ENCODE results near the gene ATP11A.

ATP11A gene

GRCh38 chr13:112651750-112652511 is 37.9 kb upstream of the ATP11A start:
- Histone ChIP-seq H3K9me3 (ENCODE audit: control insufficient read depth, low read length) (no peaks in the 10 kb centered on the region), H3K4me3 (ENCODE audit: insufficient read depth, low read depth, low read length, poor library complexity, severe bottlenecking) (no peak overlapping the region), H3K27me3 (replicated peaks; ENCODE audit: control insufficient read depth, insufficient read depth, low read length, poor library complexity, severe bottlenecking) (no peaks in the 10 kb centered on the region), H3K36me3 (ENCODE audit: control insufficient read depth, insufficient read depth, low read length) (no peaks in the 10 kb centered on the region), H3K27ac (ENCODE audit: insufficient read depth, low read length, poor library complexity, severe bottlenecking) (no peak overlapping the region), H3K4me1 (ENCODE audit: control insufficient read depth, insufficient read depth, low read length, poor library complexity, severe bottlenecking) (no peaks in the 10 kb centered on the region)
- no peak for DNase-seq

GRCh38 chr13:112652512-112653070 is 37.2 kb upstream of the ATP11A start:
- Histone ChIP-seq H3K36me3 (ENCODE audit: control insufficient read depth, insufficient read depth, low read length) (no peaks in the 10 kb centered on the region), H3K4me1 (ENCODE audit: control insufficient read depth, insufficient read depth, low read length, poor library complexity, severe bottlenecking) (no peaks in the 10 kb centered on the region), H3K27me3 (replicated peaks; ENCODE audit: control insufficient read depth, insufficient read depth, low read length, poor library complexity, severe bottlenecking) (no peaks in the 10 kb centered on the region), H3K4me3 (ENCODE audit: insufficient read depth, low read depth, low read length, poor library complexity, severe bottlenecking) (no peak overlapping the region), H3K27ac (ENCODE audit: insufficient read depth, low read length, poor library complexity, severe bottlenecking) (no peak overlapping the region), H3K9me3 (ENCODE audit: control insufficient read depth, low read length) (no peaks in the 10 kb centered on the region)
- no peak for DNase-seq

GRCh38 chr13:112653071-112653470 is 36.8 kb upstream of the ATP11A start:
- Histone ChIP-seq H3K4me3 (ENCODE audit: insufficient read depth, low read depth, low read length, poor library complexity, severe bottlenecking) (no peak overlapping the region), H3K27ac (ENCODE audit: insufficient read depth, low read length, poor library complexity, severe bottlenecking) (no peak overlapping the region), H3K9me3 (ENCODE audit: control insufficient read depth, low read length) (no peaks in the 10 kb centered on the region), H3K36me3 (ENCODE audit: control insufficient read depth, insufficient read depth, low read length) (no peaks in the 10 kb centered on the region), H3K4me1 (ENCODE audit: control insufficient read depth, insufficient read depth, low read length, poor library complexity, severe bottlenecking) (no peaks in the 10 kb centered on the region), H3K27me3 (replicated peaks; ENCODE audit: control insufficient read depth, insufficient read depth, low read length, poor library complexity, severe bottlenecking) (no peaks in the 10 kb centered on the region)
- no peak for DNase-seq

GRCh38 chr13:112655913-112656312 is 33.9 kb upstream of the ATP11A start:
- no peaks in the 10 kb centered on the region for H3K36me3 ChIP-seq (ENCODE audit: control insufficient read depth, insufficient read depth, low read length)
- H3K27me3 ChIP-seq (replicated peaks; ENCODE audit: control insufficient read depth, insufficient read depth, low read length, poor library complexity, severe bottlenecking), result no peaks in the 10 kb centered on the region
- no peak overlapping the region for H3K27ac ChIP-seq (ENCODE audit: insufficient read depth, low read length, poor library complexity, severe bottlenecking)
- no peaks in the 10 kb centered on the region for H3K9me3 ChIP-seq (ENCODE audit: control insufficient read depth, low read length)
- H3K4me3 ChIP-seq (ENCODE audit: insufficient read depth, low read depth, low read length, poor library complexity, severe bottlenecking), result no peak overlapping the region
- no peaks in the 10 kb centered on the region for H3K4me1 ChIP-seq (ENCODE audit: control insufficient read depth, insufficient read depth, low read length, poor library complexity, severe bottlenecking)
- no peak for DNase-seq

- H3K36me3 ChIP-seq (ENCODE audit: control insufficient read depth, insufficient read depth, low read length), result no peaks in the 10 kb centered on the region
- no peak for DNase-seq
- no peak overlapping the region for H3K27ac ChIP-seq (ENCODE audit: insufficient read depth, low read length, poor library complexity, severe bottlenecking)
- H3K4me1 ChIP-seq (ENCODE audit: control insufficient read depth, insufficient read depth, low read length, poor library complexity, severe bottlenecking), result no peaks in the 10 kb centered on the region
- H3K9me3 ChIP-seq (ENCODE audit: control insufficient read depth, low read length), result no peaks in the 10 kb centered on the region
- no peak overlapping the region for H3K4me3 ChIP-seq (ENCODE audit: insufficient read depth, low read depth, low read length, poor library complexity, severe bottlenecking)
- H3K27me3 ChIP-seq (replicated peaks; ENCODE audit: control insufficient read depth, insufficient read depth, low read length, poor library complexity, severe bottlenecking), result no peaks in the 10 kb centered on the region
These were observed 31.9 kb upstream of the ATP11A start for GRCh38 chr13:112657850-112658445.

GRCh38 chr13:112658808-112659207 is 31.0 kb upstream of the ATP11A start:
- DNase-seq, result no peak
- H3K9me3 ChIP-seq (ENCODE audit: control insufficient read depth, low read length), result no peaks in the 10 kb centered on the region
- H3K4me3 ChIP-seq (ENCODE audit: insufficient read depth, low read depth, low read length, poor library complexity, severe bottlenecking), result no peak overlapping the region
- no peaks in the 10 kb centered on the region for H3K36me3 ChIP-seq (ENCODE audit: control insufficient read depth, insufficient read depth, low read length)
- no peaks in the 10 kb centered on the region for H3K4me1 ChIP-seq (ENCODE audit: control insufficient read depth, insufficient read depth, low read length, poor library complexity, severe bottlenecking)
- H3K27ac ChIP-seq (ENCODE audit: insufficient read depth, low read length, poor library complexity, severe bottlenecking), result no peak overlapping the region
- no peaks in the 10 kb centered on the region for H3K27me3 ChIP-seq (replicated peaks; ENCODE audit: control insufficient read depth, insufficient read depth, low read length, poor library complexity, severe bottlenecking)

- Histone ChIP-seq H3K4me3 (ENCODE audit: insufficient read depth, low read depth, low read length, poor library complexity, severe bottlenecking) (no peak overlapping the region), H3K27me3 (replicated peaks; ENCODE audit: control insufficient read depth, insufficient read depth, low read length, poor library complexity, severe bottlenecking) (no peaks in the 10 kb centered on the region), H3K9me3 (ENCODE audit: control insufficient read depth, low read length) (no peaks in the 10 kb centered on the region), H3K27ac (ENCODE audit: insufficient read depth, low read length, poor library complexity, severe bottlenecking) (no peak overlapping the region), H3K4me1 (ENCODE audit: control insufficient read depth, insufficient read depth, low read length, poor library complexity, severe bottlenecking) (no peaks in the 10 kb centered on the region), H3K36me3 (ENCODE audit: control insufficient read depth, insufficient read depth, low read length) (no peaks in the 10 kb centered on the region)
- DNase-seq, result no peak
These were observed 28.5 kb upstream of the ATP11A start for GRCh38 chr13:112661291-112661690.

GRCh38 chr13:112664501-112665203 is 25.2 kb upstream of the ATP11A start:
- Histone ChIP-seq H3K27ac (ENCODE audit: insufficient read depth, low read length, poor library complexity, severe bottlenecking) (no peak overlapping the region), H3K4me1 (ENCODE audit: control insufficient read depth, insufficient read depth, low read length, poor library complexity, severe bottlenecking) (no peaks in the 10 kb centered on the region), H3K4me3 (ENCODE audit: insufficient read depth, low read depth, low read length, poor library complexity, severe bottlenecking) (no peak overlapping the region), H3K9me3 (ENCODE audit: control insufficient read depth, low read length) (no peaks in the 10 kb centered on the region), H3K36me3 (ENCODE audit: control insufficient read depth, insufficient read depth, low read length) (no peaks in the 10 kb centered on the region), H3K27me3 (replicated peaks; ENCODE audit: control insufficient read depth, insufficient read depth, low read length, poor library complexity, severe bottlenecking) (no peaks in the 10 kb centered on the region)
- DNase-seq, result no peak

GRCh38 chr13:112668924-112669323 is 20.9 kb upstream of the ATP11A start:
- H3K36me3 ChIP-seq (ENCODE audit: control insufficient read depth, insufficient read depth, low read length), result no peaks in the 10 kb centered on the region
- no peaks in the 10 kb centered on the region for H3K27me3 ChIP-seq (replicated peaks; ENCODE audit: control insufficient read depth, insufficient read depth, low read length, poor library complexity, severe bottlenecking)
- H3K27ac ChIP-seq (ENCODE audit: insufficient read depth, low read length, poor library complexity, severe bottlenecking), result no peak overlapping the region
- peaks cover 1% of the 10 kb centered on the region for H3K4me1 ChIP-seq (ENCODE audit: control insufficient read depth, insufficient read depth, low read length, poor library complexity, severe bottlenecking)
- H3K4me3 ChIP-seq (ENCODE audit: insufficient read depth, low read depth, low read length, poor library complexity, severe bottlenecking), result no peak overlapping the region
- no peaks in the 10 kb centered on the region for H3K9me3 ChIP-seq (ENCODE audit: control insufficient read depth, low read length)
- DNase-seq, result no peak
